ENCODE results near the gene PELI2. TPM values are rescaled to one million over a fixed set of nuclear protein-coding genes. Genes with fewer than 3 reads are reported as not detected.

The PELI2 gene
- total RNA-seq, 1 experiment from 2014 or later = 19.5 TPM

DNA sequence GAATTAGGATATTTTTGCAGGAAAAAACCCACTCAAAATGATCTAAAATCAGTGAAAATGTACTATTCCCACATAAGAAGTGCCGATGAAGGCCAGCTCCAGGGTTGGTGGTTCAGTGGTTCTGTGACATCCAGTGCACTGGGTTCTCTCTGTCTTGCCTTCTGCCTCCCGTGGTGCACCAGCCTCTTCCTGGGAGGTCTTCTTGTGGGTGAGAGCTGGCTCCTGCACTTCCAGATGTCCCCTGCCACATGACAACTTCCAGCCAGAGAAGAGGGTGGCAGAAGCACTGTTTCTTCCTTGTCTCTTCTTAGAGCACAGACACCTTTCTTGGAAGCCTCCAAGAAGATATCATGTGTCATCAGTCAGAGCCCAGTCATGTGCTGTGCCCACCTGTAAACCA, 170.9 kb downstream of the PELI2 start:
- Mint-ChIP-seq H3K36me3 (ENCODE audit: insufficient read depth, unreplicated experiment) (no peaks in the 10 kb centered on the region), H3K27ac (ENCODE audit: unreplicated experiment) (no peak overlapping the region), H3K4me3 (ENCODE audit: low read depth, unreplicated experiment) (no peak overlapping the region), H3K27me3 (ENCODE audit: unreplicated experiment) (no peaks in the 10 kb centered on the region), H3K9me3 (ENCODE audit: low read depth, unreplicated experiment) (no peaks in the 10 kb centered on the region), H3K4me1 (ENCODE audit: low read depth, unreplicated experiment) (no peaks in the 10 kb centered on the region)
- CTCF ChIA-PET = interaction anchor here (0.6 kb wide), 1 partner anchor 554 kb away, joined by 8 read pairs; no protein-coding TSS in a partner anchor
- intact Hi-C loops (cut with micrococcal nuclease; ENCODE audit: unreplicated experiment) = no loop called here
- BruUV-seq (replicated peaks) = no TSS peak
- no peak for DNase-seq
- TF ChIP-seq, protein P1, sequence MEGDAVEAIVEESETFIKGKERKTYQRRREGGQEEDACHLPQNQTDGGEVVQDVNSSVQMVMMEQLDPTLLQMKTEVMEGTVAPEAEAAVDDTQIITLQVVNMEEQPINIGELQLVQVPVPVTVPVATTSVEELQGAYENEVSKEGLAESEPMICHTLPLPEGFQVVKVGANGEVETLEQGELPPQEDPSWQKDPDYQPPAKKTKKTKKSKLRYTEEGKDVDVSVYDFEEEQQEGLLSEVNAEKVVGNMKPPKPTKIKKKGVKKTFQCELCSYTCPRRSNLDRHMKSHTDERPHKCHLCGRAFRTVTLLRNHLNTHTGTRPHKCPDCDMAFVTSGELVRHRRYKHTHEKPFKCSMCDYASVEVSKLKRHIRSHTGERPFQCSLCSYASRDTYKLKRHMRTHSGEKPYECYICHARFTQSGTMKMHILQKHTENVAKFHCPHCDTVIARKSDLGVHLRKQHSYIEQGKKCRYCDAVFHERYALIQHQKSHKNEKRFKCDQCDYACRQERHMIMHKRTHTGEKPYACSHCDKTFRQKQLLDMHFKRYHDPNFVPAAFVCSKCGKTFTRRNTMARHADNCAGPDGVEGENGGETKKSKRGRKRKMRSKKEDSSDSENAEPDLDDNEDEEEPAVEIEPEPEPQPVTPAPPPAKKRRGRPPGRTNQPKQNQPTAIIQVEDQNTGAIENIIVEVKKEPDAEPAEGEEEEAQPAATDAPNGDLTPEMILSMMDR (IDR thresholded peaks at IDR 0.05; ENCODE audit: unreplicated experiment) = no peak

DNA sequence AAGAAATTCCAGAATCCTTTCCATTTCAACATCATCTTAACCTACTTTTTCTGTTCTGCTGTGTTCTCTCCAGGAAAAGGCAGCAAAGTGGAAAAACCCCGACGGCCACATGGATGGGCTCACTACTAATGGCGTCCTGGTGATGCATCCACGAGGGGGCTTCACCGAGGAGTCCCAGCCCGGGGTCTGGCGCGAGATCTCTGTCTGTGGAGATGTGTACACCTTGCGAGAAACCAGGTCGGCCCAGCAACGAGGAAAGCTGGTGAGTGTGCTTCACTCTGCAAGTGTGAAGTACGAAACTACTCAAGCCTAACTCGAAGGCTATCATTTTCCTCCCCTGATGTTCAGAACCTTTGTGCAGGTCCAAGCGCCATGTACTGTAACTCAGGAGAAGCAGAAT, 172.0 kb downstream of the PELI2 start:
- H3K27ac Mint-ChIP-seq (ENCODE audit: unreplicated experiment) = no peak overlapping the region
- no TSS peak for BruUV-seq (replicated peaks)

DNA sequence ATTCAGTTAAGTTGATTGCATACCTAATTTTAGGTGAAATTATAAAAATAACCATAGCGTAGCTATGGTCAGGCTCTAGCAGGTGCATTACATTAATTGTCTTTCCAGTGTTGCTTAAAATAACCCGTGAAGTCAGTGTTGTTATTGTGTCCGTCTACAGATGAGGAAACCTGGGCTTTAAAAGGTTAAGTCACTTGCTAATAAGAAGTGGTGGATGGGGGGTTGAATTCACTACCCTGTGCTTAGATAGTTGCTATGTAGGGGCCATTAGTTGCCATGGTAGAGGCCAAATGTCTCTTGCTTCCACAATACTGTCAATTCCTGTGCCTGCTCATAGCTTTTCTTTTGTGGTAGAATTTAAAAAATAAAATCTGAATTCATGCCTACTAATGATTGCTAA, 174.8 kb downstream of the PELI2 start:
- Mint-ChIP-seq H3K4me3 (ENCODE audit: low read depth, unreplicated experiment) (no peak overlapping the region), H3K27ac (ENCODE audit: unreplicated experiment) (no peak overlapping the region), H3K4me1 (ENCODE audit: low read depth, unreplicated experiment) (no peaks in the 10 kb centered on the region), H3K36me3 (ENCODE audit: insufficient read depth, unreplicated experiment) (no peaks in the 10 kb centered on the region), H3K27me3 (ENCODE audit: unreplicated experiment) (no peaks in the 10 kb centered on the region), H3K9me3 (ENCODE audit: low read depth, unreplicated experiment) (no peaks in the 10 kb centered on the region)
- CTCF ChIA-PET = no interaction called here
- TF ChIP-seq, protein P1 (IDR thresholded peaks at IDR 0.05; ENCODE audit: unreplicated experiment) = no peak
- BruUV-seq (replicated peaks) = no TSS peak
- intact Hi-C loops (cut with micrococcal nuclease; ENCODE audit: unreplicated experiment) = no loop called here
- DNase-seq = no peak

More for the DNA sequence above, 172.0 kb downstream of the PELI2 start:
- no peaks in the 10 kb centered on the region for H3K27me3 Mint-ChIP-seq (ENCODE audit: unreplicated experiment)
- H3K4me1 Mint-ChIP-seq (ENCODE audit: low read depth, unreplicated experiment) = no peaks in the 10 kb centered on the region
- H3K4me3 Mint-ChIP-seq (ENCODE audit: low read depth, unreplicated experiment) = no peak overlapping the region
- H3K36me3 Mint-ChIP-seq (ENCODE audit: insufficient read depth, unreplicated experiment) = no peaks in the 10 kb centered on the region
- CTCF ChIA-PET = no interaction called here
- TF ChIP-seq, protein P1 (IDR thresholded peaks at IDR 0.05; ENCODE audit: unreplicated experiment) = no peak
- no peaks in the 10 kb centered on the region for H3K9me3 Mint-ChIP-seq (ENCODE audit: low read depth, unreplicated experiment)
- no peak for DNase-seq
- intact Hi-C loops (cut with micrococcal nuclease; ENCODE audit: unreplicated experiment) = no loop called here

DNA sequence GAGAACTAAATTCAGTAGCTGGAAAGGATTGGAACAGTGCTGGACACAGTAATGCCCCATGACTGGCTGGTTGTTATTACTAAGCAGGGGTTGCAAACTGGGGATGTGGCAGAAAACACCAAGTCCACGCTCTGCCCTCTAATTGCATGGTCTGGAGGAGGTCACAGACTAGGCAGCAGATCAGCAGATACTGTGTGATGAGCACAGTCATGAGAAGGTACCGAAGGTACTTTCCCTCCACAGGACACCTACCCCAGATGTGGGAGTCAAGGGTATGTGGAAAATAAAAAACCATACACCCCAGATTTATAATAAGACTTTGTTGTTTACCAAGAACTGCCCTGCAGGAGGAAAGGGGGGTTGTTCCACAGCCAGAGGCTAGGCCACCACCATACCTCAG, 175.3 kb downstream of the PELI2 start:
- CTCF ChIA-PET = no interaction called here
- Mint-ChIP-seq H3K4me3 (ENCODE audit: low read depth, unreplicated experiment) (no peak overlapping the region), H3K36me3 (ENCODE audit: insufficient read depth, unreplicated experiment) (no peaks in the 10 kb centered on the region), H3K9me3 (ENCODE audit: low read depth, unreplicated experiment) (no peaks in the 10 kb centered on the region), H3K27me3 (ENCODE audit: unreplicated experiment) (no peaks in the 10 kb centered on the region), H3K4me1 (ENCODE audit: low read depth, unreplicated experiment) (no peaks in the 10 kb centered on the region), H3K27ac (ENCODE audit: unreplicated experiment) (no peak overlapping the region)
- intact Hi-C loops (cut with micrococcal nuclease; ENCODE audit: unreplicated experiment) = no loop called here
- TF ChIP-seq, protein P1 (IDR thresholded peaks at IDR 0.05; ENCODE audit: unreplicated experiment) = no peak
- DNase-seq = no peak
- no TSS peak for BruUV-seq (replicated peaks)
